ENCODE measurements around the gene PHACTR1.
A peak's percentile ranks its signal among the peaks of the same experiment; 100 is the strongest.
"Not testable (repeated sequence)": the region's sequence is repeated elsewhere in the genome, so short reads cannot be mapped to it uniquely, and the experiment has no call there.

Gene PHACTR1

GRCh38 chr6:12749531-12750379 lies 33.2 kb downstream of the PHACTR1 start:
- DNase-seq = no peak

- DNase-seq = no peak
Observed at GRCh38 chr6:12750416-12750815, 33.8 kb downstream of the PHACTR1 start.

GRCh38 chr6:12751694-12752325 lies 35.2 kb downstream of the PHACTR1 start:
- peak; percentile 7 for DNase-seq

GRCh38 chr6:12753036-12753435 lies 36.5 kb downstream of the PHACTR1 start:
- DNase-seq = no peak

GRCh38 chr6:12760226-12760625 lies 43.7 kb downstream of the PHACTR1 start:
- no peak for DNase-seq

GRCh38 chr6:12760911-12761310 lies 44.3 kb downstream of the PHACTR1 start:
- no peak for DNase-seq

GRCh38 chr6:12761376-12762115 lies 45.0 kb downstream of the PHACTR1 start:
- DNase-seq = no peak

GRCh38 chr6:12762731-12763434 lies 46.3 kb downstream of the PHACTR1 start:
- DNase-seq = not testable (repeated sequence)

- no peak for DNase-seq
Observed at GRCh38 chr6:12766365-12766764, 49.8 kb downstream of the PHACTR1 start.

- no peak for DNase-seq
Observed at GRCh38 chr6:12767016-12767415, 50.4 kb downstream of the PHACTR1 start.

- DNase-seq = no peak
Observed at GRCh38 chr6:12769556-12770256, 53.1 kb downstream of the PHACTR1 start.

GRCh38 chr6:12772416-12772815 lies 55.8 kb downstream of the PHACTR1 start:
- DNase-seq = no peak

GRCh38 chr6:12776291-12776690 lies 59.7 kb downstream of the PHACTR1 start:
- no peak for DNase-seq

GRCh38 chr6:12779772-12780171 lies 63.2 kb downstream of the PHACTR1 start:
- no peak for DNase-seq

GRCh38 chr6:12782136-12782535 lies 65.6 kb downstream of the PHACTR1 start:
- DNase-seq = no peak

GRCh38 chr6:12785301-12785700 lies 68.7 kb downstream of the PHACTR1 start:
- DNase-seq = no peak

GRCh38 chr6:12785921-12786320 lies 69.4 kb downstream of the PHACTR1 start:
- DNase-seq = no peak

- DNase-seq = no peak
Observed at GRCh38 chr6:12791371-12791770, 74.8 kb downstream of the PHACTR1 start.

- DNase-seq = no peak
Observed at GRCh38 chr6:12798326-12798725, 81.8 kb downstream of the PHACTR1 start.

GRCh38 chr6:12800120-12800519 lies 83.6 kb downstream of the PHACTR1 start:
- no peak for DNase-seq

- no peak for DNase-seq
Observed at GRCh38 chr6:12801141-12801540, 84.6 kb downstream of the PHACTR1 start.

GRCh38 chr6:12802440-12802839 lies 85.9 kb downstream of the PHACTR1 start:
- DNase-seq = no peak

Data from CD4-positive, alpha-beta T cell treated with Interleukin-17A for 1 hour (primary cell).